C4-2B (cell line): ENCODE data around the gene PURA.

Experiments
- CTCF ChIP-seq: fragments of 450-650 bp; conservative IDR thresholded peaks from 2 replicates; pipeline ENCODE4 v1.5.1; 2017; ENCODE audit warnings: mild to moderate bottlenecking
- ZFX ChIP-seq: fragments of 450-650 bp; IDR thresholded peaks from 2 replicates; pipeline ENCODE4 v1.6.1; 2017

- no peak for TF ChIP-seq CTCF
- no peak for TF ChIP-seq ZFX
Observed at GRCh38 chr5:140135127-140135526, 21.2 kb downstream of the PURA start.
